HEK293 (cell line): ENCODE measurements around the gene WFDC12.

Experiments used
- CTCF ChIP-seq: fragments of 450-650 bp; formaldehyde crosslinking; IDR thresholded peaks from 2 replicates; pipeline ENCODE4 v1.5.1; 2016; ENCODE audit warnings: missing biosample characterization, missing genetic modification characterization
- SALL2 ChIP-seq: fragments of 450-650 bp; formaldehyde crosslinking; IDR thresholded peaks from 2 replicates; pipeline ENCODE4 v1.5.0; 2017; ENCODE audit warnings: missing biosample characterization, mild to moderate bottlenecking, missing genetic modification characterization, borderline replicate concordance
- YY1 ChIP-seq: fragments of 450-650 bp; formaldehyde crosslinking; IDR thresholded peaks from 2 replicates; pipeline ENCODE4 v1.5.1; 2018; ENCODE audit warnings: missing biosample characterization, missing genetic modification characterization
- ZNF133 ChIP-seq: fragments of 450-650 bp; formaldehyde crosslinking; IDR thresholded peaks from 2 replicates; pipeline ENCODE4 v1.5.1; 2016; ENCODE audit warnings: missing biosample characterization, missing genetic modification characterization
- ZNF138 ChIP-seq: fragments of 450-650 bp; formaldehyde crosslinking; IDR thresholded peaks from 2 replicates; pipeline ENCODE4 v1.5.1; 2016; ENCODE audit warnings: missing biosample characterization, missing genetic modification characterization, borderline replicate concordance
- ZNF157 ChIP-seq: fragments of 450-650 bp; formaldehyde crosslinking; IDR thresholded peaks from 2 replicates; pipeline ENCODE4 v1.5.1; 2016; ENCODE audit warnings: missing biosample characterization, missing genetic modification characterization
- ZNF23 ChIP-seq: fragments of 450-650 bp; formaldehyde crosslinking; IDR thresholded peaks from 2 replicates; pipeline ENCODE4 v1.5.1; 2016; ENCODE audit warnings: missing biosample characterization, missing genetic modification characterization, borderline replicate concordance
- ZNF354C ChIP-seq: fragments of 450-650 bp; formaldehyde crosslinking; IDR thresholded peaks from 2 replicates; pipeline ENCODE4 v1.5.1; 2016; ENCODE audit warnings: missing biosample characterization, missing genetic modification characterization, low read depth, borderline replicate concordance
- ZNF560 ChIP-seq: fragments of 450-650 bp; formaldehyde crosslinking; IDR thresholded peaks from 2 replicates; pipeline ENCODE4 v1.5.1; 2017; ENCODE audit warnings: missing biosample characterization, missing genetic modification characterization, borderline replicate concordance
- ZNF629 ChIP-seq: fragments of 450-650 bp; formaldehyde crosslinking; IDR thresholded peaks from 2 replicates; pipeline ENCODE4 v1.5.1; 2017; ENCODE audit warnings: missing biosample characterization, missing genetic modification characterization
- ZNF707 ChIP-seq: fragments of 450-650 bp; formaldehyde crosslinking; IDR thresholded peaks from 2 replicates; pipeline ENCODE4 v1.5.1; 2016; ENCODE audit warnings: missing biosample characterization, missing genetic modification characterization
- ZSCAN23 ChIP-seq: fragments of 450-650 bp; formaldehyde crosslinking; IDR thresholded peaks from 2 replicates; pipeline ENCODE4 v1.5.1; 2016; ENCODE audit warnings: missing biosample characterization, missing genetic modification characterization
- ZSCAN4 ChIP-seq: fragments of 450-650 bp; formaldehyde crosslinking; IDR thresholded peaks from 2 replicates; pipeline ENCODE4 v1.5.1; 2017; ENCODE audit warnings: missing biosample characterization, missing genetic modification characterization

- TF ChIP-seq CTCF (no peak), ZNF354C (tag by site-specific recombination) (no peak), ZNF157 (tag by site-specific recombination) (no peak), ZSCAN4 (tag by site-specific recombination) (no peak), ZNF138 (no peak), YY1 (tag by site-specific recombination) (no peak), ZNF560 (tag by site-specific recombination) (no peak), ZSCAN23 (tag by site-specific recombination) (no peak), ZNF707 (tag by site-specific recombination) (no peak), SALL2 (tag by site-specific recombination) (no peak), ZNF23 (no peak), ZNF133 (tag by site-specific recombination) (no peak), ZNF629 (tag by site-specific recombination) (no peak)
Measured at GRCh38 chr20:45156713-45157112, 32.4 kb upstream of the WFDC12 start.
